PC-3 (cell line): ENCODE results near the gene GLG1.

ENCODE experiments used
- CTCF ChIP-seq: fragments of 300-600 bp; sonication (generic); conservative IDR thresholded peaks from 2 replicates; pipeline ENCODE4 v1.5.1; 2017; ENCODE audit warnings: antibody characterized with exemption, low read depth, mild to moderate bottlenecking, low read length
- EZH2 ChIP-seq: fragments of 300-600 bp; sonication (generic); IDR thresholded peaks from one replicate; pipeline ENCODE4 v1.6.1; 2017; ENCODE audit warnings: antibody characterized with exemption, mild to moderate bottlenecking, low read length; ENCODE audit not compliant: unreplicated experiment
- EZH2phosphoT487 ChIP-seq: fragments of 300-600 bp; sonication (generic); IDR thresholded peaks from 2 replicates; pipeline ENCODE4 v1.6.1; 2018; ENCODE audit warnings: mild to moderate bottlenecking, antibody characterized with exemption, low read length, borderline replicate concordance

GRCh38 chr16:74461826-74462225 is 145.1 kb downstream of the GLG1 start:
- TF ChIP-seq CTCF (no peak), EZH2 (no peak), EZH2phosphoT487 (no peak)
